H9 (cell line): ENCODE results near the gene CYTH3. TPM values are rescaled to one million over a fixed set of nuclear protein-coding genes. Genes with fewer than 3 reads are reported as not detected.

ENCODE experiments used
- DNase-seq: peaks from one replicate; pipeline ENCODE4 v3.0.0-alpha.2; 2017
- H2AFZ ChIP-seq: one replicate; pipeline ENCODE4 v1.6.1; 2013; ENCODE audit warnings: mild to moderate bottlenecking, low read length, control low read depth, moderate library complexity
- H2AK5ac ChIP-seq: 2 replicates; pipeline ENCODE4 v1.6.1; 2013; ENCODE audit warnings: low read length, control low read depth, mixed read lengths; ENCODE audit not compliant: insufficient read length
- H2BK120ac ChIP-seq: one replicate; pipeline ENCODE4 v1.6.1; 2013; ENCODE audit warnings: low read depth, mild to moderate bottlenecking, low read length, control low read depth, inconsistent platforms; ENCODE audit not compliant: poor library complexity, severe bottlenecking
- H2BK12ac ChIP-seq: 2 replicates; pipeline ENCODE4 v1.6.1; 2013; ENCODE audit warnings: low read length, control low read depth, mixed read lengths, low read depth; ENCODE audit not compliant: insufficient read length
- H2BK15ac ChIP-seq: 2 replicates; pipeline ENCODE4 v1.6.1; 2013; ENCODE audit warnings: low read depth, low read length, control low read depth
- H2BK20ac ChIP-seq: one replicate; pipeline ENCODE4 v1.6.1; 2013; ENCODE audit warnings: low read depth, mild to moderate bottlenecking, low read length, control low read depth, inconsistent platforms; ENCODE audit not compliant: poor library complexity, severe bottlenecking
- H2BK5ac ChIP-seq: 2 replicates; pipeline ENCODE4 v1.6.1; 2013; ENCODE audit warnings: low read length, control low read depth, mixed read lengths; ENCODE audit not compliant: insufficient read length
- H3K14ac ChIP-seq: 2 replicates; pipeline ENCODE4 v1.6.1; 2013; ENCODE audit warnings: low read length, control low read depth; ENCODE audit not compliant: insufficient read depth
- H3K18ac ChIP-seq: 2 replicates; pipeline ENCODE4 v1.6.1; 2013; ENCODE audit warnings: low read depth, mild to moderate bottlenecking, mixed read lengths, low read length, control low read depth; ENCODE audit not compliant: insufficient read length
- H3K23ac ChIP-seq: 2 replicates; pipeline ENCODE4 v1.6.1; 2013; ENCODE audit warnings: low read length, control low read depth, mixed read lengths, low read depth; ENCODE audit not compliant: insufficient read length
- H3K23me2 ChIP-seq: 2 replicates; pipeline ENCODE4 v1.6.1; 2013; ENCODE audit warnings: low read depth, mild to moderate bottlenecking, mixed read lengths, low read length, control low read depth; ENCODE audit not compliant: insufficient read length, poor library complexity, severe bottlenecking
- H3K27ac ChIP-seq: 2 replicates; pipeline ENCODE4 v1.5.1; 2013; ENCODE audit warnings: low read length, control low read depth, mixed read lengths, low read depth; ENCODE audit not compliant: insufficient read length
- H3K27me3 ChIP-seq: 2 replicates; pipeline ENCODE4 v1.6.1; 2013; ENCODE audit warnings: low read length, control low read depth, inconsistent platforms; ENCODE audit not compliant: insufficient read depth
- H3K4ac ChIP-seq: 2 replicates; pipeline ENCODE4 v1.6.1; 2013; ENCODE audit warnings: low read depth, mild to moderate bottlenecking, control low read depth, inconsistent platforms, low read length, moderate library complexity
- H3K4me1 ChIP-seq: 2 replicates; pipeline ENCODE4 v1.6.1; 2013; ENCODE audit warnings: low read length, control low read depth, inconsistent platforms; ENCODE audit not compliant: insufficient read depth
- H3K4me2 ChIP-seq: 2 replicates; pipeline ENCODE4 v1.6.1; 2013; ENCODE audit warnings: low read length, control low read depth, mixed read lengths; ENCODE audit not compliant: insufficient read length, insufficient read depth
- H3K56ac ChIP-seq: 2 replicates; pipeline ENCODE4 v1.6.1; 2013; ENCODE audit warnings: low read depth, mild to moderate bottlenecking, mixed read lengths, low read length, control low read depth; ENCODE audit not compliant: insufficient read length
- H3K79me1 ChIP-seq: 2 replicates; pipeline ENCODE4 v1.6.1; 2013; ENCODE audit warnings: low read depth, mild to moderate bottlenecking, moderate library complexity, low read length, control low read depth, inconsistent platforms; ENCODE audit not compliant: insufficient read depth, poor library complexity, severe bottlenecking
- H3K79me2 ChIP-seq: 2 replicates; pipeline ENCODE4 v1.6.1; 2013; ENCODE audit warnings: low read length, control low read depth, inconsistent platforms; ENCODE audit not compliant: insufficient read depth
- H3K9ac ChIP-seq: 2 replicates; pipeline ENCODE4 v1.6.1; 2013; ENCODE audit warnings: low read length, control low read depth, mixed read lengths; ENCODE audit not compliant: insufficient read length; ENCODE audit errors: extremely low read depth
- H3K9me3 ChIP-seq: one replicate; pipeline ENCODE4 v1.6.1; 2013; ENCODE audit warnings: low read depth, low read length, inconsistent platforms; ENCODE audit not compliant: control insufficient read depth
- H3T11ph ChIP-seq: one replicate; pipeline ENCODE4 v1.6.1; 2013; ENCODE audit warnings: mild to moderate bottlenecking, low read length, control low read depth, inconsistent platforms
- H4K20me1 ChIP-seq: one replicate; pipeline ENCODE4 v1.6.1; 2013; ENCODE audit not compliant: control insufficient read depth, insufficient read length, insufficient read depth
- H4K5ac ChIP-seq: 2 replicates; pipeline ENCODE4 v1.6.1; 2013; ENCODE audit warnings: low read depth, mild to moderate bottlenecking, mixed read lengths, low read length, control low read depth; ENCODE audit not compliant: insufficient read length
- H4K8ac ChIP-seq: replicated peaks from 2 replicates; pipeline ENCODE4 v1.6.1; 2013; ENCODE audit warnings: low read length, control low read depth, mixed read lengths, low read depth; ENCODE audit not compliant: insufficient read length
- H4K91ac ChIP-seq: 2 replicates; pipeline ENCODE4 v1.6.1; 2013; ENCODE audit warnings: low read depth, mild to moderate bottlenecking, moderate library complexity, mixed read lengths, low read length, control low read depth; ENCODE audit not compliant: insufficient read length
- H3K27ac Mint-ChIP-seq, 3 experiments: 2 replicates in 2 of 3; 3 replicates in 1 of 3; pipeline ENCODE4 v1.8.0; 2020 to 2021; ENCODE audit warnings: mixed read lengths in 3 of 3, mild to moderate bottlenecking in 1 of 3, moderate library complexity in 1 of 3
- H3K27me3 Mint-ChIP-seq: 2 replicates; pipeline ENCODE4 v1.8.0; 2021; ENCODE audit warnings: low read depth, mild to moderate bottlenecking, moderate library complexity, mixed read lengths
- H3K36me3 Mint-ChIP-seq, 3 experiments: 2 replicates in 2 of 3; 3 replicates in 1 of 3; pipeline ENCODE4 v1.8.0; 2020 to 2021; ENCODE audit warnings: low read depth in 3 of 3, mixed read lengths in 3 of 3; ENCODE audit not compliant: insufficient read depth in 1 of 3
- H3K4me1 Mint-ChIP-seq, 2 experiments: 2 replicates each; pipeline ENCODE4 v1.8.0; 2020; ENCODE audit warnings: mixed read lengths in 2 of 2
- H3K4me3 Mint-ChIP-seq, 2 experiments: 2 replicates in 1 of 2; 3 replicates in 1 of 2; pipeline ENCODE4 v1.8.0; 2020 to 2021; ENCODE audit warnings: mild to moderate bottlenecking in 2 of 2, mixed read lengths in 2 of 2, moderate library complexity in 1 of 2
- H3K9me3 Mint-ChIP-seq, 2 experiments: 2 replicates in 1 of 2; 3 replicates in 1 of 2; pipeline ENCODE4 v1.8.0; 2020; ENCODE audit warnings: mild to moderate bottlenecking in 2 of 2, mixed read lengths in 2 of 2, moderate library complexity in 1 of 2
- CTCF ChIP-seq: fragments of 200-600 bp; sonication (generic); conservative IDR thresholded peaks from 3 replicates; pipeline ENCODE4 v1.8.0; 2021; ENCODE audit warnings: antibody characterized with exemption, mild to moderate bottlenecking
- WGBS: extraction: QIAGEN DNeasy Blood & Tissue Kit; methylation state at CpG from one replicate; pipeline ENCODE4 v1.1.7; 2013; ENCODE audit warnings: missing lambda C conversion rate, low lambda C conversion rate, mixed read lengths; ENCODE audit not compliant: insufficient read length; ENCODE audit errors: extremely low coverage; 5-methylcytosine and 5-hydroxymethylcytosine counted together
- total RNA-seq: library from RNA; stranded (reverse); gene quantifications from 2 replicates; pipeline ENCODE4 v1.2.1, GENCODE V29; 2021

CYTH3 gene
- total RNA-seq, 1 experiment from 2014 or later = 12.3 TPM

GRCh38 chr7:6294839-6295238 lies 22.4 kb upstream of the CYTH3 start:
- Histone ChIP-seq H2BK5ac (no peak overlapping the region), H3K9ac (no peak overlapping the region), H2AFZ (no peak overlapping the region), H3K23ac (no peak overlapping the region), H4K8ac (no peak overlapping the region), H3K4me1 (no peaks in the 10 kb centered on the region), H4K20me1 (no peaks in the 10 kb centered on the region), H2BK20ac (no peak overlapping the region), H3K27ac (no peak overlapping the region), H4K91ac (no peak overlapping the region), H2BK12ac (no peak overlapping the region), H3K79me1 (no peaks in the 10 kb centered on the region), H2BK15ac (no peak overlapping the region), H3T11ph (no peak overlapping the region), H2AK5ac (no peak overlapping the region), H3K18ac (no peak overlapping the region), H3K79me2 (no peaks in the 10 kb centered on the region), H2BK120ac (no peak overlapping the region), H3K56ac (no peak overlapping the region), H3K9me3 (no peaks in the 10 kb centered on the region), H4K5ac (no peak overlapping the region), H3K23me2 (no peaks in the 10 kb centered on the region), H3K4me2 (no peak overlapping the region), H3K14ac (no peak overlapping the region), H3K4ac (no peak overlapping the region), H3K27me3 (no peaks in the 10 kb centered on the region)
- Mint-ChIP-seq H3K4me1 (peaks cover 0 to 4% of the 10 kb centered on the region in 2 experiments; a peak in 1 of 4 replicates), H3K27me3 (no peaks in the 10 kb centered on the region), H3K9me3 (no peaks in the 10 kb centered on the region), H3K27ac (no peak overlapping the region; a peak in 1 of 7 replicates), H3K4me3 (no peak overlapping the region), H3K36me3 (no peaks in the 10 kb centered on the region)
- no peak for DNase-seq
- TF ChIP-seq CTCF = no peak
- WGBS = no CpG with 5 or more reads among the region's 6 CpGs
